Peyer's patch (tissue), 4 donors: Measurements from ENCODE around the gene CARHSP1. TPM values are rescaled to one million over a fixed set of nuclear protein-coding genes. Genes with fewer than 3 reads are reported as not detected.
"Not testable (repeated sequence)": the region's sequence is repeated elsewhere in the genome, so short reads cannot be mapped to it uniquely, and the experiment has no call there.

Experiments used
- DNase-seq, 3 donors: peaks; one replicate each; pipeline ENCODE4 v3.0.0-alpha.2; 2017 to 2019
- H3K27ac ChIP-seq, 4 donors: fragments of 200-600 bp; sonication (generic); one replicate each; pipeline ENCODE4 v1.5.1; 2016 to 2019
- H3K27me3 ChIP-seq, 2 donors: fragments of 200-600 bp; sonication (generic); one replicate each; pipeline ENCODE4 v1.5.1; 2019
- H3K36me3 ChIP-seq, 3 donors: fragments of 200-600 bp; sonication (generic); one replicate each; pipeline ENCODE4 v1.5.1; 2016 to 2019
- H3K4me1 ChIP-seq, 4 donors: fragments of 200-600 bp; sonication (generic); one replicate each; pipeline ENCODE4 v1.5.1; 2016 to 2019
- H3K4me3 ChIP-seq, 4 donors: fragments of 200-600 bp; sonication (generic); 1 replicate in 3 of 4; 2 replicates in 1 of 4; pipeline ENCODE4 v1.5.1; 2016 to 2019; ENCODE audit warnings: mild to moderate bottlenecking in 1 of 4
- H3K9me3 ChIP-seq, 4 donors: fragments of 200-600 bp; sonication (generic); one replicate each; pipeline ENCODE4 v1.5.1; 2016 to 2019; ENCODE audit warnings: mild to moderate bottlenecking in 1 of 4
- CTCF ChIP-seq, 6 experiments: fragments of 450-650 bp in 4 of 6; fragments of 200-600 bp in 2 of 6; sonication (generic) in 1 of 6; IDR thresholded peaks; one replicate each; pipeline ENCODE4 v1.5.1; 2017 to 2019; ENCODE audit warnings: antibody characterized with exemption in 6 of 6, mild to moderate bottlenecking in 3 of 6, moderate library complexity in 1 of 6
- POLR2A ChIP-seq, 2 donors: fragments of 450-650 bp; IDR thresholded peaks; one replicate each; pipeline ENCODE4 v1.5.1; 2017; ENCODE audit warnings: antibody characterized with exemption in 2 of 2, mild to moderate bottlenecking in 2 of 2, moderate library complexity in 2 of 2
- total RNA-seq, 4 donors: library from RNA; depleted of rRNA; stranded (reverse); fragments of >200 nt; gene quantifications; one replicate each; pipeline ENCODE4 v1.1.0, GENCODE V29; 2016

CARHSP1 gene
- total RNA-seq, 4 donors from 2014 or later: 35.4 to 102 (median 52.4) TPM

- Histone ChIP-seq H3K27me3 (no peaks in the 10 kb centered on the region), H3K4me3 (no peak overlapping the region), H3K36me3 (no peaks in the 10 kb centered on the region), H3K4me1 (peaks cover 0 to 30% (median 5%) of the 10 kb centered on the region in 4 donors), H3K9me3 (no peaks in the 10 kb centered on the region), H3K27ac (no peak overlapping the region)
- no peak for DNase-seq
- TF ChIP-seq POLR2A (IDR thresholded peaks at IDR 0.05) (no peak), CTCF (IDR thresholded peaks at IDR 0.05) (no peak)
These were observed 12.2 kb upstream of the CARHSP1 start for GRCh38 chr16:8880839-8881510.

- no peaks in the 10 kb centered on the region for H3K9me3 ChIP-seq
- no peak overlapping the region for H3K4me3 ChIP-seq
- H3K4me1 ChIP-seq: peaks cover 0 to 9% (median 2%) of the 10 kb centered on the region in 4 donors
- peak overlapping the region in 1 of 4 donors; percentile 22 for H3K27ac ChIP-seq
- H3K36me3 ChIP-seq: no peaks in the 10 kb centered on the region
- H3K27me3 ChIP-seq: no peaks in the 10 kb centered on the region
- no peak for DNase-seq
- TF ChIP-seq POLR2A (IDR thresholded peaks at IDR 0.05): no peak
- TF ChIP-seq CTCF (IDR thresholded peaks at IDR 0.05): no peak
These were observed 9.7 kb upstream of the CARHSP1 start for GRCh38 chr16:8878523-8878911.

- peak overlapping the region in 1 of 4 donors; percentile 22 for H3K27ac ChIP-seq
- no peaks in the 10 kb centered on the region for H3K9me3 ChIP-seq
- no peak overlapping the region for H3K4me3 ChIP-seq
- H3K4me1 ChIP-seq: peaks cover 0 to 9% (median 2%) of the 10 kb centered on the region in 4 donors
- no peaks in the 10 kb centered on the region for H3K27me3 ChIP-seq
- no peak for DNase-seq
- no peak for TF ChIP-seq POLR2A (IDR thresholded peaks at IDR 0.05)
- no peak for TF ChIP-seq CTCF (IDR thresholded peaks at IDR 0.05)
- H3K36me3 ChIP-seq: no peaks in the 10 kb centered on the region
These were observed 9.2 kb upstream of the CARHSP1 start for GRCh38 chr16:8877894-8878522.

- not testable (repeated sequence) for DNase-seq, H3K27ac ChIP-seq, H3K4me1 ChIP-seq, H3K27me3 ChIP-seq, H3K4me3 ChIP-seq, H3K9me3 ChIP-seq, H3K36me3 ChIP-seq
These were observed 6.5 kb upstream of the CARHSP1 start for GRCh38 chr16:8875317-8875716.

- no peak overlapping the region for H3K4me3 ChIP-seq
- no peaks in the 10 kb centered on the region for H3K9me3 ChIP-seq
- no peaks in the 10 kb centered on the region for H3K27me3 ChIP-seq
- DNase-seq: no peak
- TF ChIP-seq POLR2A (IDR thresholded peaks at IDR 0.05) (no peak), CTCF (IDR thresholded peaks at IDR 0.05) (no peak)
- no peak overlapping the region for H3K27ac ChIP-seq
- peaks cover 0 to 12% (median 0%) of the 10 kb centered on the region in 4 donors for H3K4me1 ChIP-seq
- no peaks in the 10 kb centered on the region for H3K36me3 ChIP-seq
These were observed 5.6 kb upstream of the CARHSP1 start for GRCh38 chr16:8874388-8874787.

- H3K9me3 ChIP-seq, H3K36me3 ChIP-seq, H3K27ac ChIP-seq, H3K4me3 ChIP-seq, DNase-seq, H3K27me3 ChIP-seq: not testable (repeated sequence)
- H3K4me1 ChIP-seq: peaks cover 0 to 11% (median 0%) of the 10 kb centered on the region in 4 donors
These were observed 5.0 kb upstream of the CARHSP1 start for GRCh38 chr16:8873866-8874195.
